K562 (cell line): Measurements from ENCODE around the gene ABCF2. TPM values are rescaled to one million over a fixed set of nuclear protein-coding genes. Genes with fewer than 3 reads are reported as not detected.

ENCODE experiments used
- FOXK2 ChIP-seq, 2 experiments: fragments of 450-650 bp; IDR thresholded peaks in 1 of 2; conservative IDR thresholded peaks in 1 of 2; 2 replicates each; pipeline ENCODE4 v1.6.1; 2016; ENCODE audit warnings: low read depth in 2 of 2, mild to moderate bottlenecking in 1 of 2
- GTF2A2 ChIP-seq: IDR thresholded peaks from 2 replicates; pipeline ENCODE4 v1.6.1; 2016; ENCODE audit warnings: mild to moderate bottlenecking, missing genetic modification characterization, missing compliant biosample characterization
- ILK ChIP-seq: fragments of 450-650 bp; IDR thresholded peaks from 2 replicates; pipeline ENCODE4 v1.6.1; 2016; ENCODE audit warnings: missing genetic modification characterization, low read depth, mild to moderate bottlenecking, missing compliant biosample characterization, moderate library complexity, borderline replicate concordance
- KAT7 ChIP-seq: sonication (generic); formaldehyde crosslinking; IDR thresholded peaks from 2 replicates; pipeline ENCODE4 v1.8.0; 2022; ENCODE audit warnings: missing genetic modification reagents, mild to moderate bottlenecking, borderline replicate concordance
- KLF16 ChIP-seq: IDR thresholded peaks from 2 replicates; pipeline ENCODE4 v1.6.1; 2016; ENCODE audit warnings: antibody characterized with exemption
- L3MBTL2 ChIP-seq: fragments of 450-650 bp; IDR thresholded peaks from 2 replicates; pipeline ENCODE4 v1.6.1; 2016; ENCODE audit warnings: mild to moderate bottlenecking, moderate library complexity
- SFPQ ChIP-seq: fragments of 200-400 bp; formaldehyde crosslinking; IDR thresholded peaks from 2 replicates; pipeline ENCODE4 v1.6.1; 2017; ENCODE audit warnings: mild to moderate bottlenecking, low read depth, low read length, moderate library complexity
- SIN3A ChIP-seq, 2 experiments: fragments of 150-350 bp in 1 of 2; IDR thresholded peaks; 2 replicates each; pipeline ENCODE4 v1.6.1; 2011 to 2016; ENCODE audit warnings: borderline replicate concordance in 2 of 2, low read depth in 2 of 2, low read length in 2 of 2, mild to moderate bottlenecking in 2 of 2, moderate library complexity in 2 of 2; ENCODE audit not compliant: control insufficient read depth in 1 of 2
- SMARCC2 ChIP-seq: fragments of 450-650 bp; IDR thresholded peaks from 2 replicates; pipeline ENCODE4 v1.6.1; 2017; ENCODE audit warnings: antibody characterized with exemption, moderate library complexity, mild to moderate bottlenecking, low read depth
- SOX6 ChIP-seq: fragments of 450-650 bp; IDR thresholded peaks from 2 replicates; pipeline ENCODE4 v1.6.1; 2014; ENCODE audit warnings: mild to moderate bottlenecking
- SRSF3 ChIP-seq: fragments of 200-400 bp; formaldehyde crosslinking; IDR thresholded peaks from 2 replicates; pipeline ENCODE4 v1.6.1; 2016; ENCODE audit warnings: mild to moderate bottlenecking, low read length, moderate library complexity; ENCODE audit not compliant: insufficient read depth
- TAF15 ChIP-seq: fragments of 200-400 bp; formaldehyde crosslinking; IDR thresholded peaks from 2 replicates; pipeline ENCODE4 v1.6.1; 2017; ENCODE audit warnings: mild to moderate bottlenecking, low read depth, low read length, moderate library complexity
- polyA plus RNA-seq, 8 experiments: library from polyadenylated mRNA; depleted of rRNA in 4 of 8; stranded (reverse) in 5 of 8; unstranded in 3 of 8; fragments of >200 nt; fragmentation: Nextera tagmentation in 2 of 8; fragmentation: Illumina TruSeq in 1 of 8; extraction: Ambion mirVana in 2 of 8; extraction: Trizol in 1 of 8; gene quantifications; 2 replicates each; pipeline versions ENCODE4 v1.2.1 to v1.2.3, GENCODE V29; 2011 to 2014; ENCODE audit warnings: inconsistent platforms in 1 of 8, missing spikeins in 1 of 8
- total RNA-seq, 7 experiments: library from RNA; depleted of rRNA in 6 of 7; stranded (reverse); fragments of >200 nt in 6 of 7; fragmentation: Illumina TruSeq in 2 of 7; extraction: Trizol in 2 of 7; gene quantifications; 2 replicates each; pipeline versions ENCODE4 v1.2.1 to v1.2.3, GENCODE V29; 2011 to 2021; ENCODE audit warnings: low replicate concordance in 1 of 7
- TF ChIP-seq, protein P1 (sequence below): fragments of 250-450 bp; sonication (Bioruptor Pico); IDR thresholded peaks from 2 replicates; pipeline ENCODE4 v1.4.0; 2020; ENCODE audit warnings: mild to moderate bottlenecking, moderate library complexity
- TF ChIP-seq, protein P2 (sequence below): fragments of 450-650 bp; IDR thresholded peaks from 2 replicates; pipeline ENCODE4 v1.6.1; 2014; ENCODE audit warnings: low read depth, mild to moderate bottlenecking, moderate library complexity, borderline replicate concordance
- TF ChIP-seq, protein P3 (sequence below), 2 experiments: IDR thresholded peaks; 2 replicates each; pipeline ENCODE4 v1.6.1; 2011; ENCODE audit warnings: borderline replicate concordance in 1 of 2, control low read depth in 1 of 2, low read depth in 1 of 2, low read length in 1 of 2, mild to moderate bottlenecking in 1 of 2, mixed read lengths in 1 of 2, moderate library complexity in 1 of 2; ENCODE audit not compliant: insufficient read depth in 1 of 2, insufficient read length in 1 of 2, poor library complexity in 1 of 2, severe bottlenecking in 1 of 2; ENCODE audit errors: extremely low read depth in 1 of 2

Gene ABCF2
- total and polyA plus RNA-seq, 9 of the 15 experiments (the other 6 are each of a cell fraction or from before 2014, with no cell fraction given): 62.1 to 224 (median 113) TPM

DNA sequence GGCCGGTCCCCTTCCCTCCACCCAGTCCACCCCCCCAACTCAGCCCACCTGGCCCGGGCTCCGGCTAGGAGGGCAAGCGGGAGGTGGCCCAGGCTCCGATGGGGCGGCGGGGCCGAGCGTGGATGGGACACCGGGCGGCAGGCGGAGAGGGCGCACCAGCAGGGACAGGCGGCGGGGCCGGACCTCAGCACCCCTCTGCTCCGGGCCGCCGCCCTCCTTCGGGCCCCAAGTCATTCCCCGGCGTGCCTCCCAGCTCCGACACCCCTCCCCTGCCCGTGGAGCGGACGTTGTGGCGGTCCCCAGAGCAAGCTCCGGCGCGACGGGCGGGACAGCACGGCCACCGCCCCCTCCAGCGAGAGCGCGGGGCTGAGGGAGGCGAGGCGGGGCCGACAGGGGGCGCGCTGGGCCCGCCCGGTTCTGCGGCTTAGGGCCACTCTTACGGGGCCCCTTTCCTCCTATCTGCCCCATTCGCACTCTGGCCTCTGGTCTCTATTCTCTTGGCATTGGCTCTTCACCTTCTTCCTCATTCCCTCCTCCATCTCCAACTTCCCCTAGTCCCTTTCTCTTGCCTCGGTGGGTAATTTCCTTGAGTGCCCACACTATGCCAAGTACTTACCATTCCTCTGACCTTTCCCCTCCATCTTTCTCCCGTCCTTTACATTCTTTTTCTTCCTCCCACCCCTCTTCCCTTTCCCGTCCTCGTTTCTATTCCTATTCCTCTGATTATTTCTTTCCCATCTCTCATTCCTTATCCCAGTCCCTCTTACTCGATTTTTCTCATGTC lies 58.8 kb downstream of the ABCF2 start (continued):
- TF ChIP-seq, protein P1, sequence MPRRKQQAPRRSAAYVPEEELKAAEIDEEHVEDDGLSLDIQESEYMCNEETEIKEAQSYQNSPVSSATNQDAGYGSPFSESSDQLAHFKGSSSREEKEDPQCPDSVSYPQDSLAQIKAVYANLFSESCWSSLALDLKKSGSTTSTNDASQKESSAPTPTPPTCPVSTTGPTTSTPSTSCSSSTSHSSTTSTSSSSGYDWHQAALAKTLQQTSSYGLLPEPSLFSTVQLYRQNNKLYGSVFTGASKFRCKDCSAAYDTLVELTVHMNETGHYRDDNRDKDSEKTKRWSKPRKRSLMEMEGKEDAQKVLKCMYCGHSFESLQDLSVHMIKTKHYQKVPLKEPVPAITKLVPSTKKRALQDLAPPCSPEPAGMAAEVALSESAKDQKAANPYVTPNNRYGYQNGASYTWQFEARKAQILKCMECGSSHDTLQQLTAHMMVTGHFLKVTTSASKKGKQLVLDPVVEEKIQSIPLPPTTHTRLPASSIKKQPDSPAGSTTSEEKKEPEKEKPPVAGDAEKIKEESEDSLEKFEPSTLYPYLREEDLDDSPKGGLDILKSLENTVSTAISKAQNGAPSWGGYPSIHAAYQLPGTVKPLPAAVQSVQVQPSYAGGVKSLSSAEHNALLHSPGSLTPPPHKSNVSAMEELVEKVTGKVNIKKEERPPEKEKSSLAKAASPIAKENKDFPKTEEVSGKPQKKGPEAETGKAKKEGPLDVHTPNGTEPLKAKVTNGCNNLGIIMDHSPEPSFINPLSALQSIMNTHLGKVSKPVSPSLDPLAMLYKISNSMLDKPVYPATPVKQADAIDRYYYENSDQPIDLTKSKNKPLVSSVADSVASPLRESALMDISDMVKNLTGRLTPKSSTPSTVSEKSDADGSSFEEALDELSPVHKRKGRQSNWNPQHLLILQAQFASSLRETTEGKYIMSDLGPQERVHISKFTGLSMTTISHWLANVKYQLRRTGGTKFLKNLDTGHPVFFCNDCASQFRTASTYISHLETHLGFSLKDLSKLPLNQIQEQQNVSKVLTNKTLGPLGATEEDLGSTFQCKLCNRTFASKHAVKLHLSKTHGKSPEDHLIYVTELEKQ: no peak
- TF ChIP-seq SFPQ: no peak
- no peak for TF ChIP-seq KAT7 (CRISPR knock-in tag)
- TF ChIP-seq SOX6: 0 out of 2 replicates have a peak, but pooled peaks have one; percentile 14
- peak; percentile 37; the same call in 1 of the 2 replicates for TF ChIP-seq L3MBTL2
- no peak for TF ChIP-seq SRSF3
- TF ChIP-seq KLF16: 0 out of 2 replicates have a peak, but pooled peaks have one; percentile 47
- TF ChIP-seq TAF15: no peak
- TF ChIP-seq, protein P2, sequence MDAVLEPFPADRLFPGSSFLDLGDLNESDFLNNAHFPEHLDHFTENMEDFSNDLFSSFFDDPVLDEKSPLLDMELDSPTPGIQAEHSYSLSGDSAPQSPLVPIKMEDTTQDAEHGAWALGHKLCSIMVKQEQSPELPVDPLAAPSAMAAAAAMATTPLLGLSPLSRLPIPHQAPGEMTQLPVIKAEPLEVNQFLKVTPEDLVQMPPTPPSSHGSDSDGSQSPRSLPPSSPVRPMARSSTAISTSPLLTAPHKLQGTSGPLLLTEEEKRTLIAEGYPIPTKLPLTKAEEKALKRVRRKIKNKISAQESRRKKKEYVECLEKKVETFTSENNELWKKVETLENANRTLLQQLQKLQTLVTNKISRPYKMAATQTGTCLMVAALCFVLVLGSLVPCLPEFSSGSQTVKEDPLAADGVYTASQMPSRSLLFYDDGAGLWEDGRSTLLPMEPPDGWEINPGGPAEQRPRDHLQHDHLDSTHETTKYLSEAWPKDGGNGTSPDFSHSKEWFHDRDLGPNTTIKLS: no peak
- TF ChIP-seq, protein P3, sequence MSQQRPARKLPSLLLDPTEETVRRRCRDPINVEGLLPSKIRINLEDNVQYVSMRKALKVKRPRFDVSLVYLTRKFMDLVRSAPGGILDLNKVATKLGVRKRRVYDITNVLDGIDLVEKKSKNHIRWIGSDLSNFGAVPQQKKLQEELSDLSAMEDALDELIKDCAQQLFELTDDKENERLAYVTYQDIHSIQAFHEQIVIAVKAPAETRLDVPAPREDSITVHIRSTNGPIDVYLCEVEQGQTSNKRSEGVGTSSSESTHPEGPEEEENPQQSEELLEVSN (IDR thresholded peaks at IDR 0.05; ENCODE audit: borderline replicate concordance in 1 of 2, extremely low read depth in 1 of 2, insufficient read depth in 1 of 2, insufficient read length in 1 of 2, low read depth in 1 of 2, low read length in 1 of 2, poor library complexity in 1 of 2, severe bottlenecking in 1 of 2): peak; percentile 23 to 74
- TF ChIP-seq SMARCC2: no peak
- TF ChIP-seq SIN3A (IDR thresholded peaks at IDR 0.05; ENCODE audit: borderline replicate concordance in 2 of 2, control insufficient read depth in 1 of 2, low read depth in 2 of 2, low read length in 2 of 2): peak in 1 of 2 experiments; percentile 44; a peak in 1 of 4 replicates
- no peak for TF ChIP-seq ILK (tag)
- no peak; a peak in 1 of 4 replicates for TF ChIP-seq FOXK2 (conservative IDR thresholded peaks at IDR 0.05 in 1 of 2, IDR thresholded peaks at IDR 0.05 in 1 of 2; ENCODE audit: low read depth in 2 of 2)
- TF ChIP-seq GTF2A2: no peak
